WTC11 (cell line): Measurements from ENCODE around the gene ENC1. TPM values are rescaled to one million over a fixed set of nuclear protein-coding genes. Genes with fewer than 3 reads are reported as not detected.

Source experiments
- ATAC-seq: fragments of 200-7000 bp; cut with Tn5 transposase; 2 replicates; pipeline ENCODE4 v1.10.0; 2021; ENCODE audit warnings: mild to moderate bottlenecking, moderate library complexity
- CTCF ChIA-PET: fragments of 300-600 bp; sonication (Branson Sonifier 250); formaldehyde crosslinking; loops from one replicate; lab custom pipeline; 2021; ENCODE audit warnings: antibody characterized with exemption; lab: Charles Lee
- POLR2A ChIA-PET: fragments of 350-600 bp; sonication (Branson Sonifier 250); formaldehyde crosslinking; loops from one replicate; lab custom pipeline; 2021; ENCODE audit warnings: antibody characterized with exemption; lab: Charles Lee
- DNase-seq: peaks from one replicate; pipeline ENCODE4 v3.0.0; 2021; ENCODE audit warnings: low spot score
- H3K27ac Mint-ChIP-seq: 2 replicates; pipeline ENCODE4 v1.8.0; 2021; ENCODE audit warnings: mixed read lengths
- H3K27me3 Mint-ChIP-seq: 2 replicates; pipeline ENCODE4 v1.8.0; 2021; ENCODE audit warnings: low read depth, mild to moderate bottlenecking, moderate library complexity, mixed read lengths
- H3K36me3 Mint-ChIP-seq: 2 replicates; pipeline ENCODE4 v1.8.0; 2021; ENCODE audit warnings: mixed read lengths
- H3K4me1 Mint-ChIP-seq: 2 replicates; pipeline ENCODE4 v1.8.0; 2022; ENCODE audit warnings: mixed read lengths
- H3K4me3 Mint-ChIP-seq: 2 replicates; pipeline ENCODE4 v1.8.0; 2021; ENCODE audit warnings: mild to moderate bottlenecking, moderate library complexity, mixed read lengths
- H3K9me3 Mint-ChIP-seq: 2 replicates; pipeline ENCODE4 v1.8.0; 2021; ENCODE audit warnings: mixed read lengths
- CDX4 ChIP-seq: fragments of 250-450 bp; sonication (Bioruptor Pico); IDR thresholded peaks from 2 replicates; pipeline ENCODE4 v1.9.0; 2021; ENCODE audit warnings: moderate library complexity, mild to moderate bottlenecking, inconsistent platforms, borderline replicate concordance
- CTCF ChIP-seq: fragments of 200-600 bp; IDR thresholded peaks from 2 replicates; pipeline ENCODE4 v1.8.0; 2022; ENCODE audit warnings: antibody characterized with exemption
- E2F1 ChIP-seq: sonication (generic); formaldehyde crosslinking; IDR thresholded peaks from 2 replicates; pipeline ENCODE4 v1.8.0; 2022; ENCODE audit warnings: mild to moderate bottlenecking, missing genetic modification reagents
- ERG ChIP-seq: fragments of 250-450 bp; sonication (Bioruptor Pico); IDR thresholded peaks from 2 replicates; pipeline ENCODE4 v1.8.0; 2021; ENCODE audit warnings: mild to moderate bottlenecking
- FOXJ3 ChIP-seq: sonication (generic); formaldehyde crosslinking; IDR thresholded peaks from 2 replicates; pipeline ENCODE4 v1.9.0; 2021; ENCODE audit warnings: missing genetic modification reagents, mild to moderate bottlenecking, borderline replicate concordance
- GABPB1 ChIP-seq: sonication (generic); formaldehyde crosslinking; IDR thresholded peaks from 2 replicates; pipeline ENCODE4 v1.8.1; 2023; ENCODE audit warnings: mild to moderate bottlenecking, missing genetic modification reagents
- GRHL2 ChIP-seq: fragments of 250-450 bp; sonication (Bioruptor Pico); IDR thresholded peaks from 2 replicates; pipeline ENCODE4 v1.8.0; 2022; ENCODE audit warnings: mild to moderate bottlenecking, moderate library complexity; ENCODE audit not compliant: insufficient replicate concordance, severe bottlenecking
- IRF1 ChIP-seq: sonication (generic); formaldehyde crosslinking; IDR thresholded peaks from 2 replicates; pipeline ENCODE4 v1.8.0; 2023; ENCODE audit warnings: missing genetic modification reagents
- KAT7 ChIP-seq: sonication (generic); formaldehyde crosslinking; IDR thresholded peaks from 2 replicates; pipeline ENCODE4 v1.8.1; 2023; ENCODE audit warnings: missing genetic modification reagents, mild to moderate bottlenecking, borderline replicate concordance
- MAX ChIP-seq: sonication (generic); formaldehyde crosslinking; IDR thresholded peaks from 2 replicates; pipeline ENCODE4 v1.8.0; 2022; ENCODE audit warnings: mild to moderate bottlenecking, missing genetic modification reagents
- NFYB ChIP-seq: sonication (generic); formaldehyde crosslinking; conservative IDR thresholded peaks from 2 replicates; pipeline ENCODE4 v1.8.0; 2022; ENCODE audit warnings: low read depth, missing genetic modification reagents
- NR1H2 ChIP-seq: sonication (generic); formaldehyde crosslinking; IDR thresholded peaks from 2 replicates; pipeline ENCODE4 v1.9.0; 2021; ENCODE audit warnings: mild to moderate bottlenecking, moderate library complexity, missing genetic modification reagents
- NR2C2 ChIP-seq: sonication (generic); formaldehyde crosslinking; IDR thresholded peaks from 2 replicates; pipeline ENCODE4 v1.8.0; 2022; ENCODE audit warnings: mild to moderate bottlenecking, missing genetic modification reagents
- SOX15 ChIP-seq: fragments of 250-450 bp; sonication (Bioruptor Pico); IDR thresholded peaks from 2 replicates; pipeline ENCODE4 v1.9.0; 2021; ENCODE audit warnings: mild to moderate bottlenecking
- SP1 ChIP-seq: sonication (generic); formaldehyde crosslinking; conservative IDR thresholded peaks from 2 replicates; pipeline ENCODE4 v1.8.1; 2022; ENCODE audit warnings: missing genetic modification reagents
- TEAD4 ChIP-seq: sonication (generic); formaldehyde crosslinking; IDR thresholded peaks from 2 replicates; pipeline ENCODE4 v1.8.0; 2022; ENCODE audit warnings: mild to moderate bottlenecking, missing genetic modification reagents
- TP53 ChIP-seq: sonication (generic); formaldehyde crosslinking; IDR thresholded peaks from 2 replicates; pipeline ENCODE4 v1.8.1; 2023; ENCODE audit warnings: mild to moderate bottlenecking, missing genetic modification reagents
- ZBTB21 ChIP-seq: sonication (generic); formaldehyde crosslinking; IDR thresholded peaks from 2 replicates; pipeline ENCODE4 v1.8.1; 2023; ENCODE audit warnings: mild to moderate bottlenecking, missing genetic modification reagents, borderline replicate concordance
- ZNF232 ChIP-seq: sonication (generic); formaldehyde crosslinking; IDR thresholded peaks from 2 replicates; pipeline ENCODE4 v1.8.0; 2022; ENCODE audit warnings: mild to moderate bottlenecking, missing genetic modification reagents
- ZNF317 ChIP-seq: sonication (generic); formaldehyde crosslinking; IDR thresholded peaks from 2 replicates; pipeline ENCODE4 v1.8.1; 2023; ENCODE audit warnings: low read depth, mild to moderate bottlenecking, moderate library complexity, missing genetic modification reagents, borderline replicate concordance
- ZNF416 ChIP-seq: fragments of 250-450 bp; sonication (Bioruptor Pico); IDR thresholded peaks from 2 replicates; pipeline ENCODE4 v1.9.0; 2021; ENCODE audit warnings: mild to moderate bottlenecking, inconsistent platforms
- total RNA-seq: library from RNA; stranded (reverse); gene quantifications from 3 replicates; pipeline ENCODE4 v1.2.3, GENCODE V29; 2021
- TF ChIP-seq, protein P1 (sequence below): sonication (generic); formaldehyde crosslinking; IDR thresholded peaks from 2 replicates; pipeline ENCODE4 v1.8.0; 2023; ENCODE audit warnings: missing genetic modification reagents, mild to moderate bottlenecking, borderline replicate concordance

ENC1 gene
- total RNA-seq, 1 experiment from 2014 or later = 18.3 TPM

DNA sequence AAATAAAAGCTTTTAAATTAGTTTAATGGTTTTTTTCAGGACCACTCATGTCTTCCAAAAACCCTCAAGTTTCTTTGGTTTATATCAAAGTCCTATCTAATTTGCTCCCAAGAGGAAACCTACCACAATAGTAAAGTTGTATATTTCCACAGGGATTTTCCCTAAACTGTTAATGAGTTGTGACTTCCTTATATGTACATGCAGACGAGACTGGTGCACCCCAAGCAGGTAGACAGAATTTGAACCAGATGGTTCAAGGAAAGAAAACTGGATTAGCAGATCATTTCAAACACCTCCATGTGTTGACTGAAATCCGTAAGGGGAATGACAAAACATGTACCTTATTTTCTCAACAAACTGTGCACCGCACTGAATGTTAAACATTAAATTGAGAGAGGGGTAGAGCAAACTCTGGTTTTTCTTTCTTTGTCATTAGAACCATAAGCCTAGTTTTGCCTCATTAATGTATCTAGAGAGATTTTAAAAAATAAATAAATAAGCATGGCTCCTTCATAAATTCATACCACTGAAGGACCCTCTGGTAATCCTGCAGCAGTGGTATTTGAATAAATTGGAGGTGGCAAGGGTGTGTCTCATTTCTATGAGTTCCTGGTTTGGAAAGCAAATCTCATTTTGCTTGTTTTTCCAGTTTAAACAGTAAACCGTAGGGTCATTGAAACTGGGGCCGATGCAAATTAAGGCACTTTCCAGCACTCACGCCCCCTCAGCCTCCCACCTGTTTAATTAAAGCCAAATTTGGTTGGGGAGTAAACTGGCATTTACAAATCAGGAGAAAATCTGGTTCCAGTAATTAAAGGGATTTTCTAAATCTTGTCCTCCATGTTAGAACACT lies 51.1 kb downstream of the ENC1 start:
- ChIA-PET CTCF (no interaction called here), POLR2A (interaction anchor here (0.6 kb wide), 1 partner anchor 1631 kb away, joined by 4 read pairs; no protein-coding TSS in a partner anchor)
- H3K4me1 Mint-ChIP-seq = peaks cover 69% of the 10 kb centered on the region
- no peak for ATAC-seq
- no peak for TF ChIP-seq ZNF317 (CRISPR knock-in tag)
- TF ChIP-seq MAX (CRISPR knock-in tag) = no peak
- no peak for TF ChIP-seq SOX15
- no peak for TF ChIP-seq FOXJ3 (CRISPR knock-in tag)
- no peak for TF ChIP-seq NFYB (CRISPR knock-in tag)
- TF ChIP-seq ZBTB21 (CRISPR knock-in tag) = no peak
- TF ChIP-seq TP53 (CRISPR knock-in tag) = no peak
- TF ChIP-seq ZNF416 (CRISPR knock-in tag) = no peak
- TF ChIP-seq E2F1 (CRISPR knock-in tag) = no peak
- TF ChIP-seq CDX4 (CRISPR knock-in tag) = no peak
- no peak overlapping the region for H3K27ac Mint-ChIP-seq
- H3K9me3 Mint-ChIP-seq = no peaks in the 10 kb centered on the region
- H3K36me3 Mint-ChIP-seq = no peaks in the 10 kb centered on the region
- H3K4me3 Mint-ChIP-seq = no peak overlapping the region
- DNase-seq = no peak
- no peaks in the 10 kb centered on the region; the same call in 1 of the 2 replicates for H3K27me3 Mint-ChIP-seq

- no peak for ATAC-seq
- DNase-seq = no peak
- POLR2A ChIA-PET = no interaction called here
- Mint-ChIP-seq H3K9me3 (no peaks in the 10 kb centered on the region), H3K4me3 (no peak overlapping the region), H3K36me3 (no peaks in the 10 kb centered on the region), H3K27ac (no peak overlapping the region), H3K4me1 (peaks cover 69% of the 10 kb centered on the region), H3K27me3 (no peaks in the 10 kb centered on the region; the same call in 1 of the 2 replicates)
- no peak for TF ChIP-seq NR1H2 (CRISPR knock-in tag)
- TF ChIP-seq GABPB1 = no peak
- TF ChIP-seq GRHL2 (CRISPR knock-in tag) = no peak
- no peak for TF ChIP-seq SP1 (CRISPR knock-in tag)
- TF ChIP-seq ZNF416 (CRISPR knock-in tag) = no peak
- TF ChIP-seq KAT7 (CRISPR knock-in tag) = no peak
- TF ChIP-seq, protein P1, sequence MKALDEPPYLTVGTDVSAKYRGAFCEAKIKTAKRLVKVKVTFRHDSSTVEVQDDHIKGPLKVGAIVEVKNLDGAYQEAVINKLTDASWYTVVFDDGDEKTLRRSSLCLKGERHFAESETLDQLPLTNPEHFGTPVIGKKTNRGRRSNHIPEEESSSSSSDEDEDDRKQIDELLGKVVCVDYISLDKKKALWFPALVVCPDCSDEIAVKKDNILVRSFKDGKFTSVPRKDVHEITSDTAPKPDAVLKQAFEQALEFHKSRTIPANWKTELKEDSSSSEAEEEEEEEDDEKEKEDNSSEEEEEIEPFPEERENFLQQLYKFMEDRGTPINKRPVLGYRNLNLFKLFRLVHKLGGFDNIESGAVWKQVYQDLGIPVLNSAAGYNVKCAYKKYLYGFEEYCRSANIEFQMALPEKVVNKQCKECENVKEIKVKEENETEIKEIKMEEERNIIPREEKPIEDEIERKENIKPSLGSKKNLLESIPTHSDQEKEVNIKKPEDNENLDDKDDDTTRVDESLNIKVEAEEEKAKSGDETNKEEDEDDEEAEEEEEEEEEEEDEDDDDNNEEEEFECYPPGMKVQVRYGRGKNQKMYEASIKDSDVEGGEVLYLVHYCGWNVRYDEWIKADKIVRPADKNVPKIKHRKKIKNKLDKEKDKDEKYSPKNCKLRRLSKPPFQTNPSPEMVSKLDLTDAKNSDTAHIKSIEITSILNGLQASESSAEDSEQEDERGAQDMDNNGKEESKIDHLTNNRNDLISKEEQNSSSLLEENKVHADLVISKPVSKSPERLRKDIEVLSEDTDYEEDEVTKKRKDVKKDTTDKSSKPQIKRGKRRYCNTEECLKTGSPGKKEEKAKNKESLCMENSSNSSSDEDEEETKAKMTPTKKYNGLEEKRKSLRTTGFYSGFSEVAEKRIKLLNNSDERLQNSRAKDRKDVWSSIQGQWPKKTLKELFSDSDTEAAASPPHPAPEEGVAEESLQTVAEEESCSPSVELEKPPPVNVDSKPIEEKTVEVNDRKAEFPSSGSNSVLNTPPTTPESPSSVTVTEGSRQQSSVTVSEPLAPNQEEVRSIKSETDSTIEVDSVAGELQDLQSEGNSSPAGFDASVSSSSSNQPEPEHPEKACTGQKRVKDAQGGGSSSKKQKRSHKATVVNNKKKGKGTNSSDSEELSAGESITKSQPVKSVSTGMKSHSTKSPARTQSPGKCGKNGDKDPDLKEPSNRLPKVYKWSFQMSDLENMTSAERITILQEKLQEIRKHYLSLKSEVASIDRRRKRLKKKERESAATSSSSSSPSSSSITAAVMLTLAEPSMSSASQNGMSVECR = no peak
- no peak for TF ChIP-seq ZNF232 (CRISPR knock-in tag)
- no peak for TF ChIP-seq NR2C2 (CRISPR knock-in tag)
- TF ChIP-seq ZNF317 (CRISPR knock-in tag) = no peak
- no peak for TF ChIP-seq CTCF
- no peak for TF ChIP-seq TEAD4 (CRISPR knock-in tag)
- TF ChIP-seq IRF1 (CRISPR knock-in tag) = no peak
- TF ChIP-seq ERG (CRISPR knock-in tag) = no peak
- CTCF ChIA-PET = interaction anchor here (0.5 kb wide), 1 partner anchor 44 kb away, joined by 4 read pairs; no protein-coding TSS in a partner anchor
Observed at GRCh38 chr5:74588415-74588814, 52.1 kb downstream of the ENC1 start.
